ENCODE results near the gene PDE2A. TPM values are rescaled to one million over a fixed set of nuclear protein-coding genes. Genes with fewer than 3 reads are reported as not detected.
"Not testable (repeated sequence)": the region's sequence is repeated elsewhere in the genome, so short reads cannot be mapped to it uniquely, and the experiment has no call there.

PDE2A gene
- polyA plus RNA-seq, 3 donors: 11.2 to 84.8 (median 40.8) TPM

DNA sequence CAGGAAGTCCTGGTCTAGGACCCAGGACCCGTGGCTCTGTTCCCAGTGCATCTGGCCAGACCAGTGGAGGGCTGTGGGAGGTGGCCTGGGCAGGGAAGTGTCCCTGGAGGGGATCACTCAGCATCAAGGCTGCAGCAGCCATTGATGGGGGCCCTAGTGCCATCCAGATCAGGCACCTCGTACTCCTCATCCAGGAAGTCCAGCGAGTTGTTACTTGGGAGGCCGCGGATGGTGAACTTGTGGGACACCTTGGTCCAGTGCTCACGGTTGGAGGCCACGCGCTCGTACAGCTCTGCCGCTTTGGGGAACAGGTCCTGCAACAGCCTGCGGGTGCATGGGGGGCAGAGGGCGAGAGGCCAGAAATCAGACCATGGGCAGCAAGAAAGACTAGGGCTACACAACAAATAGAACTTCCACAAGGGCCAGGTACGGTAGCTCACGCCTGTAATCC is 96.9 kb downstream of the PDE2A start:
- WGBS, 3 donors: 78 to 87% (median 83%) methylated on average over 14 of the region's 14 CpGs
- H3K27ac ChIP-seq (ENCODE audit: low read depth, low read length): no peak overlapping the region

DNA sequence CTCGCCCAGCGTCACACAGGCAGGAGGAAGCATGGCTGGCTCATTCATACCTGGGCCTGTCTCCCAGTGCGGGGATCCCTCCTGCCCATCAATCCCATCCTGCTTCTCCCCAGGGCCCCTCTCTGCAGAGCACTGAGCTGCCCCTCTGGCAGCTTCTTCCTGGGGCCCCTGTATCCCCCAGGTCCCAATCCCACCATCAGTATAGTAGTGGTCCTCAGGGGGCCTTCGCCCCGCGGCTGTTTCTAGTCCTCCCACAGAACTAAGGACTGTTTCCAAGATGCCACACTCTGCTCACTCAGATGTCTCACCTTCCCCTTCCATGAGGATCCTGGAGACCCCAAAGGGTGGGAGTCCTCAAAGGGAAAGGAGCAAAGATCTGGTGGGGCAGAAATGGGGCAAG is 97.6 kb downstream of the PDE2A start:
- no peak overlapping the region for H3K27ac ChIP-seq (ENCODE audit: low read depth, low read length)
- 86 to 96% (median 89%) methylated on average over 6 of the region's 6 CpGs for WGBS, 3 donors

DNA sequence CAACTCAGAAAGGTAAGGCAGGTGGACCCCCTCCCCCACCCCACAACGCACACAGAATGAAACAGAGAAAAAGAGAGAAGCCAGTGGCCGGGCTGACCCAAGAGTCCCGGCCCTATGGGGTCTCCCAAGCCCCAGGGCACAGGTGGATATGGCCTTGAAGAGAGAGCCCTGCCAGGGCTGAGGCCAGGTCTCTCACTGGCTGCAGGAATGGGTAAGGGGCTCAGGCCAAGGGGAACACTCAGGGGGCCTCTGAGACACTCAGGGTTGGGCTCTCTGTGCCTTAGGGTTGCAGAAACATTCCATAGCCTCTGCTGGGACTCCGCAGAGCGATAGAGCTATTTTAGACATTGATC is 98.0 kb downstream of the PDE2A start:
- no peak overlapping the region for H3K27ac ChIP-seq (ENCODE audit: low read depth, low read length)
- WGBS, 3 donors: 80 to 92% (median 91%) methylated on average over 5 of the region's 5 CpGs

DNA sequence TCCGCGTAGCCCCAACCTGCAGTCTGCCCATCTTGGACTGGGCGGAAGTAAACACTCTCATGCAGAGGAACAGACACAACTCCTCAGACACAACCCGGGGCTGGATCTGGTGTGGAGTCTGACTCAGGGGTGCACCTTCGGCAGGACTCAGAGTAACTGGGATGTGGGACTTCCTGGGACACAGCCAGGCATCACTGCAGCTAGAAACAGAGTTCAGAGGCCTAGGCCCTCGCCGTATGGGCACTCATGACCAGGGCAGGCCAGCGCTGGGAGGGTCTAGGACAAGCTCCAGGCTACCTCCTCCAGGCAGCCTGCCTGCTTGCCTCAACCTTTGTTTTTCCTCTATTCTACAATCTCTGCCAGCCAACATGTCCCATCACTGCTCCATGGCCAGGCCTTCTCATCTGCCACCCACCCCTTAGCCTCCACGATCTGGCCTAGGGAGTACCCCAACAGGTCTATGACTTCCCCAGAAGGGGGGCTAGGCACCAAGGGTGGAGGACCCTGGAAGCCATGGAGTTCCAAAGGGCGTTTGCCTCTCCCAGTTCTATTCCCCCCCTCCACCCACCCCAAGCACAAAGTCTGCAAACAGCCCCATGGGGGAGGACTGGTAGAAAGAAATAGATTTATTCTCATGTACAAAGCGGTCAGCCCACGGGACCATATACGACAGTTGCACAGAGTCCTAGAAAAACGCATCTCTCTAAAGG is 98.5 kb downstream of the PDE2A start:
- no peak overlapping the region for H3K27ac ChIP-seq (ENCODE audit: low read depth, low read length)
- 87 to 91% (median 88%) methylated on average over 14 of the region's 14 CpGs for WGBS, 3 donors

DNA sequence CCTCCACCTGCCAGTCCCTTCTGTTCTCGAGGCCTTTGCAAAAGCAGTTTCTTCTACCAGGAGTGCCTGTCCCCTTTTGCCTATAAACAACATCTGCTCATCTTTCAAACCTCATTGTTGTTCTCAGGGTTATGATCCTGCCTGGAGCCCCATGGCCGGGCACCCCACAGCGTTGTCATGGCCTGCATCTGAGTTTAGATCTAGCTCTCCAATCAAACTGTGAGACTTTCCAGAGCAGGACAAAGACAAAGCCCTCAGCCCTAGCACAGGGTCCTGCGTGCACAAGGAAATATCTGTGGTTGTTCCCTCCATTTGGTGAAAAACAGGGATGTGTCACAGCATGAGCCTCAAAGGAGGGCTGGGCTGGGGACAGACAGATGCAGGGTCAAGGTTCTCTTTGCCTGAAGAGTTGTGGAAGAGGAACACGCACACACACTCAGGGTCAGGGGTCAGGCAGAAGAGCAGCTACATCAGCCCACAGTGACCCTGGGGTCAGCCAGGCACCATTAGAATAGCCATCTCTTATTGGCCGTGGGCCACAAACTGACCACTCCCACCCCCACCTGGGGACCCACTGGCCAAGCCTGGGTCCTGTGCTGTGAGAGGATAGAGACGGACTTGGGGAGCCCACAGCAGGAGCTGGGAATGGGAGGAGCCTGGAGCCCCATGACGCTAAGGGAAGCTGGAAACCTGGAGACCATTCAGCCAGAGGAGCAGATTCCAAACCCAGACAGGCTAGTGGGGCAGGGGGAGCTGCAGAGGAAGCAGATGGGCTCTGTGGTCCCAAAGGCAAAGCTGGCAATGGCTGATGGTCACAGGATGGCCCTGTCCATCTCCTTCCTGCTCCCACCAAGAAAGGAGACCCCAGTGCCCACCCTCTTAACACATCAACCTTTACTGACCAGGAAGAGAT is 99.4 kb downstream of the PDE2A start:
- no peak overlapping the region for H3K27ac ChIP-seq (ENCODE audit: low read depth, low read length)
- 80 to 86% (median 81%) methylated on average over 8 of the region's 8 CpGs for WGBS, 3 donors

DNA sequence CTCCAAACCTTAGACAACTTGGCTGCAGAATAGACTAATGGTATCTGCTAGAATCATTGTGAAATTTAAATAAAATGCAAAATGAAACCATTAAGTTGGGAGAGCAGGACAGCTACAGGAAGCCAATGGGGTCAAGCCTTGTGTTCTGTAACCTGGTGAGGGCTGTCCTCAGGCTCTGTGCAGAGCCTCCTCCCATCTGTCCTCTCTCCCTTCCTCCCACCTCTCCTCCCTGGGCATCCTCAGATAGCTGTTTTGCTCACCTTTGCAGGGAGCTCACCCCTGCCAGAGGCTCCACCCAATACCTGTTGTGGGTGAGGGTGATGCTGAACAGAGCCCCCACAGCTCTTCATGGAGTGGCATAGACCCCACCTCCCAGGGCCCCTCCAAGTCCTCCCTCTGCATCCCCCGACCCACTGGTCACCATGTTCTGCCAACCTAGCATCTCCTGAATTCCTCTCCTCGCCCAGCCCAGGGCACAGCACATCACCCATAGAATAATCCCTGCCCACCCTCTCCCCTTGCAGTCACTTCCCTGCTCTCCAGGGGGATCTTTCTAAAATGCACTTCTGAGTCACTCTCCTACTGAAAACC is 100.3 kb downstream of the PDE2A start:
- WGBS, 3 donors: 79 to 88% (median 83%) methylated on average over 2 of the region's 2 CpGs
- H3K27ac ChIP-seq (ENCODE audit: low read depth, low read length): no peak overlapping the region

DNA sequence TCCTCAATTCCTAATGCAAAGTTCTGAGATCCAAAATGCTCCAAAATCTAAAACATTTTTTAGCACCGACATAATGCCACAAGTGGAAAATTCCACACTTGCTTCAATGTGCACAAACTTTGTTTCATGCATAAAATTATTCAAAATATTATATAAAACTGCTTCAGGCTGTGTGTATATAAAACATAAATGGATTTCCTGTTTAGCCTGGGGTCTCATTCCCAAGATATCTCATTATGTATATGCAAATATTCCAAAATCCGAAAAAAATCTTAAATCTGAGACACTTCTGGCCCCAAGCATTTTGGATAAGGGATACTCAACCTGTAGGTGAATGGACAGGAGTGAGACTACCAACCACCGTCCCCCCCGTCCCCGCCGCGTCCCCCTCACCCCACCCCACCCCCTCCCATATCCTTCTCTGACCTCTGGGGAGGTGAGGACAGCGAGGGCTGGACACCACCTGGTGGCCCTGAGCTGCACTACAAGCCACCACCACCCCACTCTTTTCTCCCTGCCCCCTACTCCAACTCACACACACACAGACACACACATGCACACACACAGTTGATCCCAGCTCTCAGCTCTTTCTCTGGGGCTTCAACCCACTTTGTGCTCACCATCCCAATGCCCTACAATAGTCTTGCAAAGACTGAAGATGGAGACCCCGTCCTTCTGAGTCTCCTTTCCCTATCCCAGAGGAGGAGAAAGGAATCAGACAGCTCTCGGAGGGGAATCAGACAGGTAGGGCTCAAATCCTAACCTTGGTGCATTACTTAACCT is 101.0 kb downstream of the PDE2A start:
- no peak overlapping the region for H3K27ac ChIP-seq (ENCODE audit: low read depth, low read length)
- WGBS, 3 donors: 27 to 41% (median 37%) methylated on average over 10 of the region's 10 CpGs

DNA sequence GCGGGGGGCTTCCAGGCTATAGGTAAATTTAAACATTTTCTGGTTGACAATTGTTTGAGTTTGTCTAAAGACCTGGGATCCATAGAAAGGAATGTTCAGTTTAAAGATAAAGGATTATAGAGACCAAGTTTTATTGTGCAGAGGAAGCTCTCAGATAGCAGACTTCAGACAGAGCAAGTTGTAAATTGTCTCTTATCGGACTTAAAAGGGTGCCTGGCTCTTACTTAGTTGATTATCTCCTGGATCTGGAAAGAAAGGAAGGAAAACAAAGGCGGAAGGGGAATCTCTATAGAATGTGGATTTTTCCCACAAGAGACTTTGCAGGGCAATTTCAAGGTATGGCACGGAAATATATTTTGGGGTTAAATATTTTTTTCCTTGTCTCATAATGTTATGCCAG is 101.7 kb downstream of the PDE2A start:
- not testable (repeated sequence) for H3K27ac ChIP-seq (ENCODE audit: low read depth, low read length)
- 39 to 81% (median 65%) methylated on average over 4 of the region's 4 CpGs for WGBS, 3 donors

DNA sequence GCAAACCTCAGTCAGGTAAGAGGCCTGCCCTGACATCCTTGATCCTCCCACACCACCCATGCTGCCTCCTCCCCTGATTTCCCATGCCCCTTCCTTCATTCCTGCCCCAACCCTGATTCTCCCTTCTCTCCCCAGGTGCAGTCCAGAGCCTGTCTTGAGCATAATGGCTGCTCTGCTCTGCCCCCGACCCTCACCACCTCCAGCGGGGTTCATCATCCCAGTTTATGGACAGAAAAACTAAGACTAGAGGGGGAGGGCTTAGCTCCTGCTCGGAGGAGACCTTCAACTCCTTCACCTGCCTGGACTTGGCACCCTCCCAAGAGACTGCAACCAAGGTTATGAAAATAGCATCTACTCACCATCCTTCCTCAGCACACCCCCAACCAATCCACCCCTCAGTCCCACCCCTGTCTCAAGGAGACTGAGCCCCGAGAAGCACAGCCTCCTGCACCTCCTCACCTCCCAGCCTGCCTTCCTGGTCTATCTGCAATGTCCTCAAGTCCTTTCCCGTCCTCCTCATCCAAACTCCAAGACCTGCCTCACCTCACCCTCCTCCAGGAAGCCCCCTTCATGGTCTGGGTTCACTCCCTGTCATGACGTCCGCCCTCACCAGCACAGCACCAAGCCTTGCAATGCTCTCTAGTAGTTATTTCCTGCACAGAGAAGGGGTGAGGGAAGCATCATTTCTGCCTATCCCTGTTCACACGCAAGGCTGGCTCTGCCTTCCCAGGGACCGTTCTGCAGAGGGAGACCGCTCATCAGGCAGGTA is 103.1 kb downstream of the PDE2A start:
- 70 to 86% (median 86%) methylated on average over 10 of the region's 10 CpGs for WGBS, 3 donors
- no peak overlapping the region for H3K27ac ChIP-seq (ENCODE audit: low read depth, low read length)

DNA sequence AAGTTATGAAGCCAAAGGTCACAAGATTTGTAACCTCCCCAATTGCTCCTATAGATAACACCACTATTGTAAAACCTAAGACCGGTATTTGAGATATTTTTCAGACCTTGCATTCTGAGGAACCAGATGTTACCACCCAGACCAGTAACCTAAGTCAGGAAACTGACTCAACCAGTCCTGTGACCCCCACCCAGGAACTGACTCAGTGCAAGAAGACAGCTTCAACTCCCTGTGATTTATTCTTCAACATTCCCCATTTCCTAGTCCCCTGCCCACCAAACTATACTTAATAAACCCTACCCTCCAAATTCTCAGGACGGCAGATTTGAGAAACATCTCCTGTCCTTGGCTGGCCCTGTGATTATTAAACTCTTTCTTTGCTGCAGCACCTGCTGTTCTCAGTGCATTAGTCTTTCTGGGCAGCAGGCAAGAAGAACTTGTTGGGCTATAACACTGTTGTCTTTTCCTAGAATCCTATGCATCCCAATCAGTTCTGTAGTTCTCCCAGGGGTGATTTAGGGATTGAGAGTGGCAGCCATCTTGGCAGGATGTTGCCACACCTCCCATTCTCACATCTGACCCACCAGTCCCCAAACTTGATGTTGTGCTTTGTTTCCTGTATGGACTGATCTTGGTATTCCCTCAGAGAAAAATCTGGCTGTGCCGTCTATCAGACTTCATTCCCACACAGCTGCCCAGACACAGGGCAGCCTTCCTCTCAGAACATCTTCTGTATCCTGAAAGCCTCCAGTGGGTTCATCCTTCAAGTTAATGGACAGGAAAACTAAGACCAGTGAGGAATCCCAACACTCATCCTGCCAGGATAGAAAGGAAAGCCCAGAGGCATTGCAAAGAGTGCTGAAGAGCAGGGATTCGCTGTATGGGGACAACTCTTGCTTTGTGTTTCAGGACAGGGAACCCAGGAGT is 104.0 kb downstream of the PDE2A start:
- 31 to 47% (median 46%) methylated on average over 4 of the region's 4 CpGs for WGBS, 3 donors
- no peak overlapping the region for H3K27ac ChIP-seq (ENCODE audit: low read depth, low read length)

DNA sequence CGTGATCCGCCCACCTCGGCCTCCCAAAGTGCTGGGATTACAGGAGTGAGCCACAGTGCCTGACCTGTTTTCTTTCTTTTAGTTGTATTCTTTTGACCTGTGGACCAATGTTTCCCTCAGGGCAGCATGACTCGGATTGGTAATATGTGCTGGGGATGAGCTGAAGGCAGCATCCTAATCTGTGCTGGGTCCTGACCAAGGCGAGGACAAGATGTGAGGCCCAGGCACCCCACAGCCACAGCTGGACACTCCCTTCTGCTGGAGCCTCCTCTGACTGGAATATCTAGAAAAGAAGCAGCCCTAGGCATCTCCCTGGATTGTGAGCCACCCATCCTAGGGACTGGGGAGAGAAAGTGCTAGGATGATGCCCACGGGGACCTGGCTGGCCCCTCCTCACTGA is 105.4 kb downstream of the PDE2A start:
- 91 to 93% (median 92%) methylated on average over 6 of the region's 6 CpGs for WGBS, 3 donors
- H3K27ac ChIP-seq (ENCODE audit: low read depth, low read length): no peak overlapping the region

DNA sequence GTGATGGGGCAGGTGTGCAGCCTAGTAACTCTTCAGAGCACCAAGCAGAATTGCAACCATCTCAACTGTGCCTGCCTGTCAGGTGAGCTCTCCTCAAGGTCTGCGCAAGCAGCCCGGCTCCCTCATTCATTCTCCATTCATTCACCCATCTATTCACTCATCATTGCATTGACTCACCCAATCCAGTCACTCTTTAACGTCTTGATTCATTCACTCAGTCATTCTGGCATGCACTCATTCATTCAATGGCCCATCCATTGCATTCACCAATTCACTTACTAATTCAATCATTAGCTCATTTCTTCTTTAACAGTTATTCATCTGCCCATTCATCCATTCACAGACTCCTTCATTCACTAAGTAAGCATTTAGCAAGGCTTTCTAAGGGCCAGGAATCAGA is 111.8 kb downstream of the PDE2A start:
- WGBS, 3 donors: 83 to 94% (median 87%) methylated on average over 3 of the region's 3 CpGs
- no peak overlapping the region for H3K27ac ChIP-seq (ENCODE audit: low read depth, low read length)

DNA sequence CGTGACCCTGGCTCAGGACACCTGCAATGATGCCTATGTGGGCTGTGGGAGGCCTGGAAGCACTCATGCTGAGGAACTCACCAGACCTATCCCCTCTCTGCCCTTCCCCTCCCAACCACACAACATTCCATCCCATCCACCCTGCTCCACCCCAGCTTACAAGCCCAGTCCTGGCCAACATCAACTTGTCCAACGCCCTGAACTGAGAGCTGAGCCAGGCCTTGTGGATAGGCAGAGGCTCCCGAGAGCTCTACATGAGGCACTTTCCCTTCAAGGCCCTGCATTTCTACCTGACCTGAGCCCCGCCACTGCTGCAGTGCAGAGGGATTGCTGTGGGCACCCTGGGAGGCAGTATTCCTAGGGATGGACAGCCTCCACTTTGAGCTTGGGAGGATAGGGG is 112.4 kb downstream of the PDE2A start:
- WGBS, 3 donors: 66 to 81% (median 75%) methylated on average over 4 of the region's 4 CpGs
- H3K27ac ChIP-seq (ENCODE audit: low read depth, low read length): no peak overlapping the region

DNA sequence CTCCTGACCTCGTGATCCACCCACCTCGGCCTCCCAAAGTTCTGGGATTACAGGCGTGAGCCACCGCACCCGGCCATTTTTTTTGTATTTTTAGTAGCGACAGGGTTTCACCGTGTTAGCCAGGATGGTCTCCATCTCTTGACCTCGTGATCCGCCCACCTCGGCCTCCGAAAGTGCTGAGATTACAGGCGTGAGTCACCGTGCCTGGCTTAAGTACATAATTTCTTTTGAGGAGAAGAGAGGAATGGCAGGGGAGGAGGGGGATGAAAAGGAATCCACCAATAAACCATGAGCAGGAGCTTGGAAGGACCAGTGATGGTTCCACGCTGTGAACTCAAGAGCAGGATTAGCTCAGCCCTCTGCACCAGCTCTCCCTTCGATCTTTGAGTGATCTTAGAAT is 113.4 kb downstream of the PDE2A start:
- WGBS, 3 donors: 86 to 93% (median 87%) methylated on average over 15 of the region's 15 CpGs

DNA sequence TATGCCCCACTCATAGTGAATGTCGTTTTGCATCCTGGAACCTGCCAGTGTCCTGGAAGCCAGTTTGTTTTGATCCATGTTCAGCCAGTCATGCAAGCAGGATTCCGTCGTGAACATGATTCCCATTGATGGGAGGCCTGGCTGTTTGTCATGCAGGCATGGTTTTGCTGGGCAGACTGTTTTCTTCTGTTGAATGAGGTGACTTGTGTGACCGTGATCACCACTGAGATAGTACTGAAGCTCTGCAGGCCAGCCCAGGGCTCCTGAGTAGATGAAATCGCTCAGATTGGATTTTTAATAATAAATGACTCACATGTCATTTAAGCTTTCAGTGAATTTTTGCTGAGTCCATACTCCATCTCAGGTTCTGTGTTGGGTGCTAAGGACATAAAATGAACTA is 117.8 kb downstream of the PDE2A start:
- WGBS, 3 donors: 63 to 84% (median 78%) methylated on average over 5 of the region's 5 CpGs

More for the DNA sequence above, 113.4 kb downstream of the PDE2A start:
- H3K27ac ChIP-seq (ENCODE audit: low read depth, low read length): not testable (repeated sequence)

DNA sequence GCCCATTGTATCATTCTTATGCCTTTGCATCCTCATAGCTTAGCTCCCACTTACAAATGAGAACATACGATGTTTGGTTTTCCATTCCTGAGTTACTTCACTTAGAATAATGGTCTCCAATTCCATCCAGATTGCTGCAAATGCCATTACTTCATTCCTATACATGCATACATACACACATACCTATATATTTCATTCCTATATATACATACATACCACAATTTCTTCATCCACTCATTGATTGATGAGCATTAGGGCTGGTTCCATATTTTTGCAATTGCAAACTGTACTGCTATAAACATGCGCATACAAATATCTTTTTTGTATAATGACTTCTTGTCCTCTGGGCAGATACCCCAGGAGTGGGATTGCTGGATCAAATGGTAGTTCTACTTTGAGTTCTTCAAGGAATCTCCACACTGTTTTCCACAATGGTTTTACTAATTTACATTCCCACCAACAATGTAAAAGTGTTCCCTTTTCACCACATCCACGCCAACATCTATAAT is 119.2 kb downstream of the PDE2A start:
- H3K27ac ChIP-seq (ENCODE audit: low read depth, low read length): not testable (repeated sequence)
- WGBS, 3 donors: 63 to 90% (median 83%) methylated on average over 3 of the region's 3 CpGs

More for the DNA sequence above, 117.8 kb downstream of the PDE2A start:
- no peak overlapping the region for H3K27ac ChIP-seq (ENCODE audit: low read depth, low read length)

DNA sequence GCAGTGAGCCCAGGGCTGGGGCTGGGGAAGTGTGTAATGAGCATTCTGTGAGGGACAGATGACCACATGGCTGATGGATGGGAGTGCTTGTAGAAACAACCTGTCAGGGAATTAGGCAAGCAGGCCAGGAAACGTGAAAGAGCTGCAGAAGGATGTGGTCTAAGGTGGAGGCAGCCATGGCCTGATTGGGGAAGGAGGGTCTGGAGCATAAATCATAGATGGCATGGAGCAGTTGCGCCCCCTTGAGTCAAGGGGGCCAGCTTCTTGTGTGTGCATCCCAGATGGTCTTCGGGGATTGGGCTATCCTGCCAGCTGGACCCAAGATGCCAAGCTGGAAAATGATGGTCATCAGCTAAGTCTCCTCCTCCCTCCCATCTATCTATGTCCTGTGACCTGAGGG is 120.5 kb downstream of the PDE2A start:
- WGBS, 3 donors: 46 to 57% (median 53%) methylated on average over 3 of the region's 3 CpGs
- H3K27ac ChIP-seq (ENCODE audit: low read depth, low read length): no peak overlapping the region
